ENCODE results near the gene EFCAB12. TPM values are rescaled to one million over a fixed set of nuclear protein-coding genes. Genes with fewer than 3 reads are reported as not detected.

Gene EFCAB12
- polyA plus RNA-seq, 2 of the 4 experiments (the other 2 are of a cell fraction), result 0.62 to 1.1 TPM

DNA sequence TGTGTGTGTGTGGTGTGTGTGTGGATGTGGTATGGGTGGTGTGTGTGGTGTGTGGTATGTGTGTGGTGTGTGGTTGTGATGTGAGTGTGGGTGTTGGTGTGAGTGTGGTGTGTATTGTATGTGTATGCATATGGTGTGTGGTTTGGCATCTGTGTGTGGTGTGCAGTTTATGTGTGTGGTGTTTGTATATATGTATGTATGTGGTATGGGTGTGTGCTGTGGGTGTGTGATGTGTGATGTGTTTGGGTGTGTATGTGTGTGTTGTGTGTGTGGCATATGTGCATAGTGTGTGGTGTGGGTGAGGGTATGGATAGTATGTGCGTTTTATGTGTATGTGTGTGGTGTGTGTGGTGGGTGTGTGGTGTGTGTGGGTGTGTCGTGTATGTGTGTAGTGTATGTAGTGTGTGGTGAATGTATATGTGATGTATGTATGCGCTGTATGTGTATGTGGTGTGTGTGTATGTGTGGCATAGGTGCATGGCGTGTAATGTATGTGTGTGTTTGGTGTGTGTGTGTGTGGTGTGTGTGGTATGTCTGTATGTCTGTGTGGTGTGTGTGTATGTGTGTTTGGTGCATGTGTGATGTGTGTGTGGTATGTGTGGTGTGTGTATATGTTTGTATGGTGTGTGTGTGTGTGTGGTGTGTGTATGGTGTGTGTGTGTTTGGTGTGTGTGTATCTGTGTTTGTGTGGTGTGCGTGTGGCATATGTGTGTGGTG is 58.0 kb downstream of the EFCAB12 start:
- 87% methylated on average over 5 of the region's 5 CpGs for WGBS (ENCODE audit: missing lambda C conversion rate)
- CTCF ChIA-PET, result interaction anchor here (4.7 kb wide), 1 partner anchor 12 kb away, joined by 24 read pairs; no protein-coding TSS in a partner anchor
- no peak overlapping the region for H3K4me2 ChIP-seq
- POLR2A ChIA-PET, result no interaction called here
- H3K27ac ChIP-seq, result no peak overlapping the region
- H3K4me1 ChIP-seq, result no peaks in the 10 kb centered on the region
- ATAC-seq (no peak), FAIRE-seq (no peak), DNase-seq (ENCODE audit: low read depth in 1 of 2, low spot score in 1 of 2) (no peak)
- no peaks in the 10 kb centered on the region for H3K9me3 ChIP-seq
- TF ChIP-seq MAFK (IDR thresholded peaks at IDR 0.05; ENCODE audit: partially characterized antibody) (no peak), EP300 (IDR thresholded peaks at IDR 0.05) (no peak), FOXS1 (CRISPR knock-in tag; IDR thresholded peaks at IDR 0.05) (no peak), FOSB (CRISPR knock-in tag; IDR thresholded peaks at IDR 0.05) (no peak), TP53 (CRISPR knock-in tag; IDR thresholded peaks at IDR 0.05) (no peak), GATA3 (IDR thresholded peaks at IDR 0.05; ENCODE audit: borderline replicate concordance) (no peak), ZSCAN20 (CRISPR knock-in tag; IDR thresholded peaks at IDR 0.05) (no peak), NPAS2 (CRISPR knock-in tag; IDR thresholded peaks at IDR 0.05; ENCODE audit: borderline replicate concordance) (no peak), HOXA7 (CRISPR knock-in tag; IDR thresholded peaks at IDR 0.05) (no peak), POLR2A (IDR thresholded peaks at IDR 0.05; ENCODE audit: low read length) (no peak), HOXB5 (CRISPR knock-in tag; IDR thresholded peaks at IDR 0.05) (no peak), FOSL2 (IDR thresholded peaks at IDR 0.05) (no peak), FOSL2 (CRISPR knock-in tag; IDR thresholded peaks at IDR 0.05) (no peak), MAZ (IDR thresholded peaks at IDR 0.05; ENCODE audit: borderline replicate concordance, low read depth, low read length) (no peak)
- TF ChIP-seq, protein P1, sequence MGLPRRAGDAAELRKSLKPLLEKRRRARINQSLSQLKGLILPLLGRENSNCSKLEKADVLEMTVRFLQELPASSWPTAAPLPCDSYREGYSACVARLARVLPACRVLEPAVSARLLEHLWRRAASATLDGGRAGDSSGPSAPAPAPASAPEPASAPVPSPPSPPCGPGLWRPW (IDR thresholded peaks at IDR 0.05), result no peak
- TF ChIP-seq, protein P2, sequence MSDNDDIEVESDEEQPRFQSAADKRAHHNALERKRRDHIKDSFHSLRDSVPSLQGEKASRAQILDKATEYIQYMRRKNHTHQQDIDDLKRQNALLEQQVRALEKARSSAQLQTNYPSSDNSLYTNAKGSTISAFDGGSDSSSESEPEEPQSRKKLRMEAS (IDR thresholded peaks at IDR 0.05), result no peak
- TF ChIP-seq, protein P3, sequence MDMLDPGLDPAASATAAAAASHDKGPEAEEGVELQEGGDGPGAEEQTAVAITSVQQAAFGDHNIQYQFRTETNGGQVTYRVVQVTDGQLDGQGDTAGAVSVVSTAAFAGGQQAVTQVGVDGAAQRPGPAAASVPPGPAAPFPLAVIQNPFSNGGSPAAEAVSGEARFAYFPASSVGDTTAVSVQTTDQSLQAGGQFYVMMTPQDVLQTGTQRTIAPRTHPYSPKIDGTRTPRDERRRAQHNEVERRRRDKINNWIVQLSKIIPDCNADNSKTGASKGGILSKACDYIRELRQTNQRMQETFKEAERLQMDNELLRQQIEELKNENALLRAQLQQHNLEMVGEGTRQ (IDR thresholded peaks at IDR 0.05), result no peak
- no peak overlapping the region for H3K4me3 ChIP-seq

DNA sequence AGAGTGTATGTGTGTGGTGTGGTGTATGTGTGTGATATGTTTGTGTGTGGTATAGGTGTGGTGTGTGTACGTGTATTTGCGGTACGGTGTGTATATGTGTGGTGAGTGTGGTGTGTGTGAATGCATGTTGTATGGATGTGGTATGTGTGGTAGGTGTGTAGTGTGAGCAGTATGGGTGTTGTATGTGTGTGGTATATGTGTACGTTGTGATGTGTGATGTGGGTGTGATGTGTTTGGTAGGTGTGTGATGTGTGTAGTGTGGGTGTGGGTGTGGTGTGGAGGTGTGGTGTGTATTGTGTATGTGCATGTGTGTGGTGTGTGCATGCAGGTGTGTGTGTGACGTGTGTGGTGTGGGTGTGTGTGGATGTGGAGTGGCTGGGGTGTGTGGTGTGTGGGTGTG is 58.7 kb downstream of the EFCAB12 start:
- DNase-seq (ENCODE audit: low read depth in 1 of 2, low spot score in 1 of 2) (no peak), ATAC-seq (no peak), FAIRE-seq (no peak)
- 90% methylated on average over 5 of the region's 5 CpGs for WGBS (ENCODE audit: missing lambda C conversion rate)
- ChIA-PET CTCF (no interaction called here), POLR2A (no interaction called here)
- Histone ChIP-seq H3K4me3 (no peak overlapping the region), H3K4me2 (no peak overlapping the region), H3K4me1 (no peaks in the 10 kb centered on the region), H3K27ac (no peak overlapping the region), H3K9me3 (no peaks in the 10 kb centered on the region)
- no peak for TF ChIP-seq CBX8 (IDR thresholded peaks at IDR 0.05)
- TF ChIP-seq ZC3H11A (IDR thresholded peaks at IDR 0.05), result no peak
- no peak for TF ChIP-seq ESRRA (IDR thresholded peaks at IDR 0.05; ENCODE audit: borderline replicate concordance, low read length)
- TF ChIP-seq NR3C1 (IDR thresholded peaks at IDR 0.05), result no peak

DNA sequence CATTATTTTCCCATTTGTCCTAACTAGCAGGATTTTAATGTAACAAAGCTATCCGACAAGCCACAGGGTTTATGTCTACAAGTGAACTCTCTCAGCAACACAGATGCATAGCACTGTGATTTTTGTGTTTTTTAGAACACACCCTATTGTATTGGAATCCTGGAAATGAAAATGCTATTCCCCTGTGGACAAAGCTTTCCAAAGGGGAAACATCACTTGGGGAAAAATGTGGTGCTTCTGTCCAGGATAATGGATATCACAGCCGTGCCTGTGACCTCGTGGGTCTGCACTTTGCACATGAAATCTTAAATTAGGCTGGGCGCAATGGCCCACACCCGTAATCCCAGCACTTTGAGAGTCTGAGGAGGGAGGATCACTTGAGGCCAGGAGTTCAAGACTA is 60.6 kb downstream of the EFCAB12 start:
- TF ChIP-seq, protein P4, sequence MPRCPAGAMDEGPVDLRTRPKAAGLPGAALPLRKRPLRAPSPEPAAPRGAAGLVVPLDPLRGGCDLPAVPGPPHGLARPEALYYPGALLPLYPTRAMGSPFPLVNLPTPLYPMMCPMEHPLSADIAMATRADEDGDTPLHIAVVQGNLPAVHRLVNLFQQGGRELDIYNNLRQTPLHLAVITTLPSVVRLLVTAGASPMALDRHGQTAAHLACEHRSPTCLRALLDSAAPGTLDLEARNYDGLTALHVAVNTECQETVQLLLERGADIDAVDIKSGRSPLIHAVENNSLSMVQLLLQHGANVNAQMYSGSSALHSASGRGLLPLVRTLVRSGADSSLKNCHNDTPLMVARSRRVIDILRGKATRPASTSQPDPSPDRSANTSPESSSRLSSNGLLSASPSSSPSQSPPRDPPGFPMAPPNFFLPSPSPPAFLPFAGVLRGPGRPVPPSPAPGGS (IDR thresholded peaks at IDR 0.05), result no peak
- TF ChIP-seq, protein P5, sequence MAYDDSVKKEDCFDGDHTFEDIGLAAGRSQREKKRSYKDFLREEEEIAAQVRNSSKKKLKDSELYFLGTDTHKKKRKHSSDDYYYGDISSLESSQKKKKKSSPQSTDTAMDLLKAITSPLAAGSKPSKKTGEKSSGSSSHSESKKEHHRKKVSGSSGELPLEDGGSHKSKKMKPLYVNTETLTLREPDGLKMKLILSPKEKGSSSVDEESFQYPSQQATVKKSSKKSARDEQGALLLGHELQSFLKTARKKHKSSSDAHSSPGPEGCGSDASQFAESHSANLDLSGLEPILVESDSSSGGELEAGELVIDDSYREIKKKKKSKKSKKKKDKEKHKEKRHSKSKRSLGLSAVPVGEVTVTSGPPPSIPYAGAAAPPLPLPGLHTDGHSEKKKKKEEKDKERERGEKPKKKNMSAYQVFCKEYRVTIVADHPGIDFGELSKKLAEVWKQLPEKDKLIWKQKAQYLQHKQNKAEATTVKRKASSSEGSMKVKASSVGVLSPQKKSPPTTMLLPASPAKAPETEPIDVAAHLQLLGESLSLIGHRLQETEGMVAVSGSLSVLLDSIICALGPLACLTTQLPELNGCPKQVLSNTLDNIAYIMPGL (CRISPR knock-in tag; IDR thresholded peaks at IDR 0.05; ENCODE audit: borderline replicate concordance), result no peak
- TF ChIP-seq CBX8 (IDR thresholded peaks at IDR 0.05), result no peak
- TF ChIP-seq CHD2 (IDR thresholded peaks at IDR 0.05; ENCODE audit: low read length, partially characterized antibody), result no peak
- no peak for TF ChIP-seq HDAC2 (IDR thresholded peaks at IDR 0.05)
- no peak for TF ChIP-seq HOXB13 (CRISPR knock-in tag; IDR thresholded peaks at IDR 0.05; ENCODE audit: low read depth)
- TF ChIP-seq EHF (CRISPR knock-in tag; IDR thresholded peaks at IDR 0.05), result no peak
- no peak for TF ChIP-seq RAD21 (conservative IDR thresholded peaks at IDR 0.05 in 1 of 2, IDR thresholded peaks at IDR 0.05 in 1 of 2)
- TF ChIP-seq POLR2A (IDR thresholded peaks at IDR 0.05; ENCODE audit: low read length), result no peak
- TF ChIP-seq, protein P3 (IDR thresholded peaks at IDR 0.05), result no peak
- TF ChIP-seq, protein P6, sequence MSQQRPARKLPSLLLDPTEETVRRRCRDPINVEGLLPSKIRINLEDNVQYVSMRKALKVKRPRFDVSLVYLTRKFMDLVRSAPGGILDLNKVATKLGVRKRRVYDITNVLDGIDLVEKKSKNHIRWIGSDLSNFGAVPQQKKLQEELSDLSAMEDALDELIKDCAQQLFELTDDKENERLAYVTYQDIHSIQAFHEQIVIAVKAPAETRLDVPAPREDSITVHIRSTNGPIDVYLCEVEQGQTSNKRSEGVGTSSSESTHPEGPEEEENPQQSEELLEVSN (IDR thresholded peaks at IDR 0.05; ENCODE audit: borderline replicate concordance, low read depth), result no peak
- TF ChIP-seq KDM1A (IDR thresholded peaks at IDR 0.05; ENCODE audit: low read depth), result no peak
- Histone ChIP-seq H3K9me3 (no peaks in the 10 kb centered on the region), H3K4me1 (no peaks in the 10 kb centered on the region), H3K4me2 (no peak overlapping the region), H3K27ac (no peak overlapping the region), H3K4me3 (no peak overlapping the region)
- DNase-seq (ENCODE audit: low read depth in 1 of 2, low spot score in 1 of 2), result no peak
- CTCF ChIA-PET, result interaction anchor here (1.1 to 1.8 kb wide), 3 partner anchors 10 to 39 kb away, joined by 3 to 6 read pairs (median 3); no protein-coding TSS in a partner anchor
- 84% methylated on average over 5 of the region's 5 CpGs for WGBS (ENCODE audit: missing lambda C conversion rate)
- no peak for FAIRE-seq
- POLR2A ChIA-PET, result no interaction called here
- no peak for ATAC-seq

Measured in A549 (cell line).